Mammary epithelial cell (primary cell): ENCODE data around the gene ARFIP1.

Experiments used
- EZH2 ChIP-seq: IDR thresholded peaks from 2 replicates; pipeline ENCODE4 v1.6.1; 2012; ENCODE audit warnings: low read length, inconsistent platforms, borderline replicate concordance
- TF ChIP-seq, protein P1 (sequence below), 2 donors: IDR thresholded peaks in 1 of 2; conservative IDR thresholded peaks in 1 of 2; 2 replicates each; pipeline ENCODE4 v1.5.1; 2011 to 2012; ENCODE audit warnings: inconsistent platforms in 2 of 2, low read length in 2 of 2, mild to moderate bottlenecking in 2 of 2, control low read depth in 1 of 2, low read depth in 1 of 2; ENCODE audit not compliant: insufficient read depth in 1 of 2; ENCODE audit errors: extremely low read depth in 1 of 2

DNA sequence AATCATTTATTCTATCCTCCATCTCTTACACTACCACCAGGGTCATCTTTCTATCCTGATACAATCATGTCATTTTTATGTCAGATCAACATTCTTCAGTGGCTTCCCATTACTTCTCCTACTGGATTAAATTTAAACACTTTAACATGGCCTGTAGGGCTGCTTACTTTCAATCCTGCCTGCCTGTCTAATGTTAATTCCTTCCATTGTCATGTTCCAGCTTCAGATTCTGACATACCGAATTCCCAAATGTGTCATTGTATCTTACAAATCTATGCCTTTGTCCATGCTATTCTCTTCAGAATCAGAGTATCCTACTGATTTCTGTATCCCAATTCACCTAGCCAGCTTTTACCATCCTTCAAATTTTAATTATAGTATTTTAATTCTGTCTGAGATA, 106.4 kb downstream of the ARFIP1 start:
- TF ChIP-seq, protein P1, sequence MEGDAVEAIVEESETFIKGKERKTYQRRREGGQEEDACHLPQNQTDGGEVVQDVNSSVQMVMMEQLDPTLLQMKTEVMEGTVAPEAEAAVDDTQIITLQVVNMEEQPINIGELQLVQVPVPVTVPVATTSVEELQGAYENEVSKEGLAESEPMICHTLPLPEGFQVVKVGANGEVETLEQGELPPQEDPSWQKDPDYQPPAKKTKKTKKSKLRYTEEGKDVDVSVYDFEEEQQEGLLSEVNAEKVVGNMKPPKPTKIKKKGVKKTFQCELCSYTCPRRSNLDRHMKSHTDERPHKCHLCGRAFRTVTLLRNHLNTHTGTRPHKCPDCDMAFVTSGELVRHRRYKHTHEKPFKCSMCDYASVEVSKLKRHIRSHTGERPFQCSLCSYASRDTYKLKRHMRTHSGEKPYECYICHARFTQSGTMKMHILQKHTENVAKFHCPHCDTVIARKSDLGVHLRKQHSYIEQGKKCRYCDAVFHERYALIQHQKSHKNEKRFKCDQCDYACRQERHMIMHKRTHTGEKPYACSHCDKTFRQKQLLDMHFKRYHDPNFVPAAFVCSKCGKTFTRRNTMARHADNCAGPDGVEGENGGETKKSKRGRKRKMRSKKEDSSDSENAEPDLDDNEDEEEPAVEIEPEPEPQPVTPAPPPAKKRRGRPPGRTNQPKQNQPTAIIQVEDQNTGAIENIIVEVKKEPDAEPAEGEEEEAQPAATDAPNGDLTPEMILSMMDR (conservative IDR thresholded peaks at IDR 0.05 in 1 of 2, IDR thresholded peaks at IDR 0.05 in 1 of 2; ENCODE audit: extremely low read depth in 1 of 2, insufficient read depth in 1 of 2, low read depth in 1 of 2, low read length in 2 of 2): no peak
- TF ChIP-seq EZH2: no peak
